HEK293 (cell line): ENCODE results near the gene ANKRD33.

Experiments
- CTCF ChIP-seq: fragments of 450-650 bp; formaldehyde crosslinking; IDR thresholded peaks from 2 replicates; pipeline ENCODE4 v1.5.1; 2016; ENCODE audit warnings: missing biosample characterization, missing genetic modification characterization
- ZBTB6 ChIP-seq: fragments of 450-650 bp; formaldehyde crosslinking; IDR thresholded peaks from 2 replicates; pipeline ENCODE4 v1.5.1; 2017; ENCODE audit warnings: missing biosample characterization, missing genetic modification characterization
- ZNF2 ChIP-seq: fragments of 450-650 bp; formaldehyde crosslinking; IDR thresholded peaks from 2 replicates; pipeline ENCODE4 v1.5.1; 2016; ENCODE audit warnings: missing biosample characterization, missing genetic modification characterization
- ZNF280D ChIP-seq: fragments of 450-650 bp; formaldehyde crosslinking; IDR thresholded peaks from 2 replicates; pipeline ENCODE4 v1.5.1; 2016; ENCODE audit warnings: missing biosample characterization, missing genetic modification characterization

- TF ChIP-seq ZNF2 (peak; percentile 20; the same call in 1 of the 2 replicates), ZNF280D (no peak), CTCF (tag by site-specific recombination) (0 out of 2 replicates have a peak, but pooled peaks have one; percentile 30), ZBTB6 (tag by site-specific recombination) (no peak)
Observed at GRCh38 chr12:51846911-51847642, 40.8 kb upstream of the ANKRD33 start.
